SK-N-SH treated with all-trans-retinoic acid at 6 μM for 48 hours (cell line): ENCODE data around the gene CCDC63.

Source experiments
- ATAC-seq: fragments of 200-7000 bp; cut with Tn5 transposase; 3 replicates; pipeline ENCODE4 v1.9.1; 2020; ENCODE audit warnings: mild to moderate bottlenecking, moderate library complexity
- ARNTL ChIP-seq: fragments of 450-650 bp; formaldehyde crosslinking; IDR thresholded peaks from 2 replicates; pipeline ENCODE4 v1.5.0; 2020; ENCODE audit warnings: low read depth, mild to moderate bottlenecking, moderate library complexity, borderline replicate concordance
- BACH2 ChIP-seq: fragments of 250-450 bp; sonication (Bioruptor Pico); IDR thresholded peaks from 2 replicates; pipeline ENCODE4 v1.9.0; 2021; ENCODE audit warnings: mild to moderate bottlenecking, borderline replicate concordance
- CREB5 ChIP-seq: fragments of 250-450 bp; sonication (Bioruptor Pico); IDR thresholded peaks from 2 replicates; pipeline ENCODE4 v1.5.1; 2020; ENCODE audit warnings: low read depth, mild to moderate bottlenecking, moderate library complexity
- CSDC2 ChIP-seq: fragments of 250-450 bp; sonication (Bioruptor Pico); IDR thresholded peaks from 2 replicates; pipeline ENCODE4 v1.5.0; 2020; ENCODE audit warnings: mild to moderate bottlenecking, moderate library complexity
- ESRRG ChIP-seq: fragments of 250-450 bp; sonication (Bioruptor Pico); IDR thresholded peaks from 2 replicates; pipeline ENCODE4 v1.6.1; 2021; ENCODE audit warnings: mild to moderate bottlenecking
- GLIS3 ChIP-seq: fragments of 250-450 bp; sonication (Bioruptor Pico); IDR thresholded peaks from 2 replicates; pipeline ENCODE4 v1.5.0; 2020; ENCODE audit warnings: mild to moderate bottlenecking, moderate library complexity
- ISL1 ChIP-seq: fragments of 250-450 bp; sonication (Bioruptor Pico); IDR thresholded peaks from 2 replicates; pipeline ENCODE4 v2.1.2; 2022; ENCODE audit warnings: mild to moderate bottlenecking, moderate library complexity
- OSR1 ChIP-seq: fragments of 250-450 bp; sonication (Bioruptor Pico); IDR thresholded peaks from 2 replicates; pipeline ENCODE4 v1.8.0; 2022; ENCODE audit warnings: moderate library complexity, mild to moderate bottlenecking, inconsistent platforms
- PATZ1 ChIP-seq: fragments of 250-450 bp; sonication (Bioruptor Pico); IDR thresholded peaks from 2 replicates; pipeline ENCODE4 v1.8.0; 2020; ENCODE audit warnings: mild to moderate bottlenecking, moderate library complexity, borderline replicate concordance
- POU6F1 ChIP-seq: fragments of 250-450 bp; sonication (Bioruptor Pico); IDR thresholded peaks from 2 replicates; pipeline ENCODE4 v1.8.0; 2021; ENCODE audit warnings: low read depth, mild to moderate bottlenecking, moderate library complexity, borderline replicate concordance
- PPARA ChIP-seq: fragments of 250-450 bp; sonication (Bioruptor Pico); IDR thresholded peaks from 2 replicates; pipeline ENCODE4 v1.5.0; 2020; ENCODE audit warnings: mild to moderate bottlenecking, borderline replicate concordance
- RARB ChIP-seq: fragments of 250-450 bp; sonication (Bioruptor Pico); IDR thresholded peaks from 2 replicates; pipeline ENCODE4 v1.8.0; 2021; ENCODE audit warnings: mild to moderate bottlenecking, moderate library complexity
- SNAI2 ChIP-seq: fragments of 250-450 bp; sonication (Bioruptor Pico); IDR thresholded peaks from 2 replicates; pipeline ENCODE4 v1.5.0; 2020; ENCODE audit warnings: mild to moderate bottlenecking, moderate library complexity
- TCF4 ChIP-seq: fragments of 250-450 bp; sonication (Bioruptor Pico); IDR thresholded peaks from 2 replicates; pipeline ENCODE4 v1.8.0; 2021; ENCODE audit warnings: mild to moderate bottlenecking, moderate library complexity, borderline replicate concordance
- TSHZ2 ChIP-seq: fragments of 250-450 bp; sonication (Bioruptor Pico); IDR thresholded peaks from 2 replicates; pipeline ENCODE4 v1.5.0; 2020; ENCODE audit warnings: mild to moderate bottlenecking, moderate library complexity
- ZC3H10 ChIP-seq: fragments of 250-450 bp; sonication (Bioruptor Pico); IDR thresholded peaks from 2 replicates; pipeline ENCODE4 v1.5.1; 2021; ENCODE audit warnings: mild to moderate bottlenecking, moderate library complexity
- ZFP3 ChIP-seq: fragments of 250-450 bp; sonication (Bioruptor Pico); IDR thresholded peaks from 2 replicates; pipeline ENCODE4 v1.5.0; 2020; ENCODE audit warnings: mild to moderate bottlenecking, moderate library complexity
- ZFP30 ChIP-seq: fragments of 450-650 bp; formaldehyde crosslinking; IDR thresholded peaks from 2 replicates; pipeline ENCODE4 v1.5.0; 2022; ENCODE audit warnings: mild to moderate bottlenecking, moderate library complexity
- ZNF565 ChIP-seq: fragments of 450-650 bp; formaldehyde crosslinking; conservative IDR thresholded peaks from 2 replicates; pipeline ENCODE4 v1.5.0; 2020; ENCODE audit warnings: low read depth, mild to moderate bottlenecking, moderate library complexity
- ZNF70 ChIP-seq: fragments of 450-650 bp; formaldehyde crosslinking; IDR thresholded peaks from 2 replicates; pipeline ENCODE4 v1.5.0; 2020; ENCODE audit warnings: mild to moderate bottlenecking, moderate library complexity
- ZNF8 ChIP-seq: fragments of 450-650 bp; formaldehyde crosslinking; IDR thresholded peaks from 2 replicates; pipeline ENCODE4 v1.5.0; 2020; ENCODE audit warnings: mild to moderate bottlenecking, moderate library complexity

CCDC63 gene

GRCh38 chr12:110860833-110861296, 14.1 kb downstream of the CCDC63 start:
- no peak for ATAC-seq
- TF ChIP-seq OSR1 (CRISPR knock-in tag) = no peak
- no peak for TF ChIP-seq ZC3H10 (CRISPR knock-in tag)
- no peak for TF ChIP-seq ZNF565 (CRISPR knock-in tag)
- TF ChIP-seq GLIS3 (CRISPR knock-in tag) = no peak
- TF ChIP-seq CSDC2 (CRISPR knock-in tag) = no peak
- TF ChIP-seq POU6F1 = no peak
- no peak for TF ChIP-seq TCF4 (CRISPR knock-in tag)
- no peak for TF ChIP-seq ZFP30
- no peak for TF ChIP-seq ZNF8
- TF ChIP-seq, all 23 proteins: peak for 0

- no peak for ATAC-seq
- TF ChIP-seq ZFP30 = no peak
- TF ChIP-seq BACH2 = no peak
These were observed 14.9 kb downstream of the CCDC63 start for GRCh38 chr12:110861729-110862128.

- no peak for ATAC-seq
- TF ChIP-seq ZFP3 (CRISPR knock-in tag) = no peak
- TF ChIP-seq ZNF8 = no peak
- TF ChIP-seq POU6F1 = no peak
- no peak for TF ChIP-seq ISL1 (CRISPR knock-in tag)
- no peak for TF ChIP-seq ZNF565 (CRISPR knock-in tag)
- TF ChIP-seq GLIS3 (CRISPR knock-in tag) = no peak
- TF ChIP-seq SNAI2 (CRISPR knock-in tag) = no peak
- TF ChIP-seq ESRRG (CRISPR knock-in tag) = no peak
- no peak for TF ChIP-seq CREB5 (CRISPR knock-in tag)
- TF ChIP-seq ZFP30 = no peak
- no peak for TF ChIP-seq BACH2
- TF ChIP-seq ZNF70 (CRISPR knock-in tag) = no peak
- no peak for TF ChIP-seq CSDC2 (CRISPR knock-in tag)
- no peak for TF ChIP-seq ZC3H10 (CRISPR knock-in tag)
- no peak for TF ChIP-seq PATZ1 (CRISPR knock-in tag)
- TF ChIP-seq TSHZ2 (CRISPR knock-in tag) = no peak
- TF ChIP-seq PPARA (CRISPR knock-in tag) = no peak
- TF ChIP-seq ARNTL = no peak
- TF ChIP-seq RARB (CRISPR knock-in tag) = no peak
These were observed 15.5 kb downstream of the CCDC63 start for GRCh38 chr12:110862329-110862728.

- ATAC-seq = no peak
- no peak for TF ChIP-seq ZFP3 (CRISPR knock-in tag)
- no peak for TF ChIP-seq ZFP30
- TF ChIP-seq ZNF565 (CRISPR knock-in tag) = no peak
- TF ChIP-seq SNAI2 (CRISPR knock-in tag) = no peak
- TF ChIP-seq ARNTL = no peak
- TF ChIP-seq OSR1 (CRISPR knock-in tag) = no peak
- no peak for TF ChIP-seq BACH2
- TF ChIP-seq ESRRG (CRISPR knock-in tag) = no peak
- no peak for TF ChIP-seq CSDC2 (CRISPR knock-in tag)
- TF ChIP-seq CREB5 (CRISPR knock-in tag) = no peak
- no peak for TF ChIP-seq PPARA (CRISPR knock-in tag)
These were observed 16.4 kb downstream of the CCDC63 start for GRCh38 chr12:110863161-110863560.
